ENCODE measurements around the gene CACNB2.

CACNB2 gene

GRCh38 chr10:18514537-18514936, 374.3 kb downstream of the CACNB2 start:
- DNase-seq (ENCODE audit: low spot score): no peak

GRCh38 chr10:18516851-18517250, 376.6 kb downstream of the CACNB2 start:
- DNase-seq (ENCODE audit: low spot score): no peak

GRCh38 chr10:18523025-18523424, 382.8 kb downstream of the CACNB2 start:
- DNase-seq (ENCODE audit: low spot score): no peak

GRCh38 chr10:18523858-18524257, 383.6 kb downstream of the CACNB2 start:
- DNase-seq (ENCODE audit: low spot score): no peak

GRCh38 chr10:18527687-18528086, 387.5 kb downstream of the CACNB2 start:
- DNase-seq (ENCODE audit: low spot score): no peak

- DNase-seq (ENCODE audit: low spot score): no peak
Observed at GRCh38 chr10:18528292-18528691, 388.1 kb downstream of the CACNB2 start.

- DNase-seq (ENCODE audit: low spot score): no peak
Observed at GRCh38 chr10:18532881-18533535, 392.8 kb downstream of the CACNB2 start.

GRCh38 chr10:18533896-18534295, 393.7 kb downstream of the CACNB2 start:
- no peak for DNase-seq (ENCODE audit: low spot score)

GRCh38 chr10:18539335-18539734, 399.1 kb downstream of the CACNB2 start:
- DNase-seq (ENCODE audit: low spot score): no peak

GRCh38 chr10:18540195-18540594, 400.0 kb downstream of the CACNB2 start:
- no peak for DNase-seq (ENCODE audit: low spot score)

GRCh38 chr10:18542832-18543231, 402.6 kb downstream of the CACNB2 start:
- no peak for DNase-seq (ENCODE audit: low spot score)

GRCh38 chr10:18545621-18546305, 405.5 kb downstream of the CACNB2 start:
- DNase-seq (ENCODE audit: low spot score): no peak

GRCh38 chr10:18549105-18549504, 408.9 kb downstream of the CACNB2 start:
- DNase-seq (ENCODE audit: low spot score): no peak

GRCh38 chr10:18551473-18551872, 411.2 kb downstream of the CACNB2 start:
- no peak for DNase-seq (ENCODE audit: low spot score)

- DNase-seq (ENCODE audit: low spot score): no peak
Observed at GRCh38 chr10:18554479-18554878, 414.3 kb downstream of the CACNB2 start.

GRCh38 chr10:18556522-18557147, 416.4 kb downstream of the CACNB2 start:
- no peak for DNase-seq (ENCODE audit: low spot score)

GRCh38 chr10:18557960-18558359, 417.7 kb downstream of the CACNB2 start:
- DNase-seq (ENCODE audit: low spot score): no peak

- DNase-seq (ENCODE audit: low spot score): no peak
Observed at GRCh38 chr10:18561861-18562551, 421.8 kb downstream of the CACNB2 start.

- no peak for DNase-seq (ENCODE audit: low spot score)
Observed at GRCh38 chr10:18563003-18563726, 422.9 kb downstream of the CACNB2 start.

GRCh38 chr10:18565006-18565405, 424.8 kb downstream of the CACNB2 start:
- DNase-seq (ENCODE audit: low spot score): no peak

GRCh38 chr10:18566177-18566576, 426.0 kb downstream of the CACNB2 start:
- no peak for DNase-seq (ENCODE audit: low spot score)

GRCh38 chr10:18567343-18567856, 427.2 kb downstream of the CACNB2 start:
- no peak for DNase-seq (ENCODE audit: low spot score)

All from SW480 (cell line).